SH-SY5Y (cell line): ENCODE results near the gene MARCHF11.

Source experiments
- GATA2 ChIP-seq: IDR thresholded peaks from 2 replicates; pipeline ENCODE4 v1.6.1; 2011; ENCODE audit warnings: mild to moderate bottlenecking, low read depth, low read length
- GATA3 ChIP-seq: IDR thresholded peaks from 2 replicates; pipeline ENCODE4 v1.6.1; 2011; ENCODE audit warnings: low read depth, mild to moderate bottlenecking, low read length, moderate library complexity

DNA sequence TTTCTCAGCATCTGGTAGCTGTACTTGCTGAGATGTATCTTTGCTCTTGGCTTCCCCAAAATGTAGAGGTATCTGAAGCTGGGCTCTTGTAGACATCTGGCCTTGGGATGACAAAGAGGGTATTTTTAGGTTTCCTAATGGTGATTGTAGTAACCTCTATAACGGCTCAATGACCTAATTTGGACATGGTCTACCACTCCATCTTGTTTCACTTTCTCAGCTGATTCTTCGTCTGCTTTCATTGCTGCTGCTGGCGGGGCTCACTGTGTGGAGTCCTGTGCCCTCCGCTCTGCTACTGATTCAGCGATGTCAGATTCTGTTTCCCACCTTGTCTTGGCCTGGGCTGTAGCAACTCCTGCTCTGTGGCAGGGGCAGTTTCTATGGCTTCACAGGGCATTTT lies 12.7 kb upstream of the MARCHF11 start:
- no peak for TF ChIP-seq GATA2
- no peak for TF ChIP-seq GATA3
